ENCODE results near the gene MAPK6.

MAPK6 gene

GRCh38 chr15:52076889-52077781 is 58.1 kb downstream of the MAPK6 start:
- TF ChIP-seq TAF1 (IDR thresholded peaks at IDR 0.05; ENCODE audit: borderline replicate concordance, insufficient read depth, low read length) (no peak), FOXP2 (optimal IDR thresholded peaks at IDR 0.05; ENCODE audit: borderline replicate concordance, extremely low read depth, extremely low read length, insufficient read depth) (no peak)

DNA sequence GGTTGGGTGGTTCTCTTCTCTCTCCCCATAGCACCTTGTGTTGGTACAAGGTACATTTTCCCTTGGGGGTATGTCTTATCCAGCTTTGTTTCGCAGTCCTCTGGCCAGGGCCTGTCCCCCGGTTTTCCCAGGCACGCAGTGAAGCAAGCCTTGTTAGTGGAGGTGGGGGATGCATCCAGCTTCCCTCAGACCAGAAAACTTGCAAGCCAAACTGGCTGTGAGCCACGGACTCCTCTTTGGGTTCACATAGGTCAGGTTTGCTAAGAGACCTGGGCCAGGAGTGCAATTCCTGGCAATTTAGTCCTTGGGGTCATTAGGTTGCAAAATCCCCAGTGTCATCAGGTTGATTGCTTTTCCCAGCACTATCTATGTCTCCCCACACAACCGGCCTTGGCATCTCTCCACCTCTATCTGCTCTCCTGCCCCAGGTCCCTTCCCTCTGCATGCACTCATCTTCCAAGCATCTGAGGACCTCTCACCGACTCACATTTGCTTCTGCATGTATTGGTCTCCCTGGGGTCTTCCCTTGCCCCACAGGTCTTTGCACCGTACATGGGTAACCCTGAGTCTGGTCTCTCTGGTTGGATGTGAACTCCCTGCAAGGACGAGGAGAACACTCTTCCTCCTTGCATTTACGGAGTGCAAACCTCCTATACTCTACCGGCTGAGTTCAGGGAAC is 59.3 kb downstream of the MAPK6 start:
- TF ChIP-seq, protein P1, sequence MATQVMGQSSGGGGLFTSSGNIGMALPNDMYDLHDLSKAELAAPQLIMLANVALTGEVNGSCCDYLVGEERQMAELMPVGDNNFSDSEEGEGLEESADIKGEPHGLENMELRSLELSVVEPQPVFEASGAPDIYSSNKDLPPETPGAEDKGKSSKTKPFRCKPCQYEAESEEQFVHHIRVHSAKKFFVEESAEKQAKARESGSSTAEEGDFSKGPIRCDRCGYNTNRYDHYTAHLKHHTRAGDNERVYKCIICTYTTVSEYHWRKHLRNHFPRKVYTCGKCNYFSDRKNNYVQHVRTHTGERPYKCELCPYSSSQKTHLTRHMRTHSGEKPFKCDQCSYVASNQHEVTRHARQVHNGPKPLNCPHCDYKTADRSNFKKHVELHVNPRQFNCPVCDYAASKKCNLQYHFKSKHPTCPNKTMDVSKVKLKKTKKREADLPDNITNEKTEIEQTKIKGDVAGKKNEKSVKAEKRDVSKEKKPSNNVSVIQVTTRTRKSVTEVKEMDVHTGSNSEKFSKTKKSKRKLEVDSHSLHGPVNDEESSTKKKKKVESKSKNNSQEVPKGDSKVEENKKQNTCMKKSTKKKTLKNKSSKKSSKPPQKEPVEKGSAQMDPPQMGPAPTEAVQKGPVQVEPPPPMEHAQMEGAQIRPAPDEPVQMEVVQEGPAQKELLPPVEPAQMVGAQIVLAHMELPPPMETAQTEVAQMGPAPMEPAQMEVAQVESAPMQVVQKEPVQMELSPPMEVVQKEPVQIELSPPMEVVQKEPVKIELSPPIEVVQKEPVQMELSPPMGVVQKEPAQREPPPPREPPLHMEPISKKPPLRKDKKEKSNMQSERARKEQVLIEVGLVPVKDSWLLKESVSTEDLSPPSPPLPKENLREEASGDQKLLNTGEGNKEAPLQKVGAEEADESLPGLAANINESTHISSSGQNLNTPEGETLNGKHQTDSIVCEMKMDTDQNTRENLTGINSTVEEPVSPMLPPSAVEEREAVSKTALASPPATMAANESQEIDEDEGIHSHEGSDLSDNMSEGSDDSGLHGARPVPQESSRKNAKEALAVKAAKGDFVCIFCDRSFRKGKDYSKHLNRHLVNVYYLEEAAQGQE (IDR thresholded peaks at IDR 0.05; ENCODE audit: insufficient read depth in 1 of 2, low read depth in 2 of 2, low read length in 2 of 2) = no peak
- no peak for TF ChIP-seq POLR2AphosphoS5 (IDR thresholded peaks at IDR 0.05; ENCODE audit: low read depth, low read length)
- TF ChIP-seq FOXP2 (optimal IDR thresholded peaks at IDR 0.05; ENCODE audit: borderline replicate concordance, extremely low read depth, extremely low read length, insufficient read depth) = no peak
- TF ChIP-seq TAF1 (IDR thresholded peaks at IDR 0.05; ENCODE audit: borderline replicate concordance, insufficient read depth, low read length) = no peak
- no peak for TF ChIP-seq SIN3A (IDR thresholded peaks at IDR 0.05; ENCODE audit: borderline replicate concordance, insufficient read depth, low read length)

DNA sequence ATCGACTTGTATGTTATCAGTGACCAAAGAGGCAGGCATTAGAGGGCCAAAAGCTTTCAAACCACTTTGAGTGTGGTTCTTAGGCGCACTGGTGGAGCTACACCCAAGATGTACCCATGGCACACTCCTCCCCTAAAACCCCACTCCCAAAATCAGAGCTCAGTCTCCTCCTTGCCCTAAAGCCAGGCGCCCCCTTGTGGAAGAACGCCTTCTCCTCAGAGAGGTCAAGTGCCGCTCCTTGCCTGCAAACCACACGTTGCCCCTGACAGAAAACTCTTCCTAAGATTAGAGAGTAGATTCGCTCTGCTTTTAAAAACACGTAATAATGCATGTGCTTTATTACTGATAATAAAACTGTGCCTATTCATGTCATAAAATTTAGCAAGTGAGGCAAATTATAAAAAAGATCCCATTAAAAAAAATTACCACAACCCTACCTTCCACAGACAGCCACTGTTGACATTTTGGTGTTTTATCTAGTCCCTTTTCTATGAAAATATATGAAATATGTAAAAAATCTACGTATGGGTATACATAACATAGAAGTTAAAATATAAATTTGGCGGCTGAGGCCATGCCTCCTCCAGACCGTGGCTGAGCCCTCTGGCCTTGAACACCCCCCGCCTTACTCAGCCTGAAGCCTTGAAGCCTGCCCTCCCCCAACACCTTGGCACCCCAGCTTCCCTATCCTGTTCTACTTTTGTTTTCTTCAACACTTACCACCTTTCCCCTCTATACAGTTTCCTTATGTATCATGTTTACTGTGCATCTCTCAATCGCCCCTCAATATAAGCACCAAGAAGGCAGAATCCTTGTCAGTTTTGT is 60.1 kb downstream of the MAPK6 start:
- TF ChIP-seq, protein P1 (IDR thresholded peaks at IDR 0.05; ENCODE audit: insufficient read depth in 1 of 2, low read depth in 2 of 2, low read length in 2 of 2) = no peak
- no peak for TF ChIP-seq TAF1 (IDR thresholded peaks at IDR 0.05; ENCODE audit: borderline replicate concordance, insufficient read depth, low read length)
- no peak for TF ChIP-seq FOXP2 (optimal IDR thresholded peaks at IDR 0.05; ENCODE audit: borderline replicate concordance, extremely low read depth, extremely low read length, insufficient read depth)
- TF ChIP-seq POLR2AphosphoS5 (IDR thresholded peaks at IDR 0.05; ENCODE audit: low read depth, low read length) = no peak
- no peak for TF ChIP-seq SIN3A (IDR thresholded peaks at IDR 0.05; ENCODE audit: borderline replicate concordance, insufficient read depth, low read length)

- TF ChIP-seq TAF1 (IDR thresholded peaks at IDR 0.05; ENCODE audit: borderline replicate concordance, insufficient read depth, low read length) (no peak), POLR2AphosphoS5 (IDR thresholded peaks at IDR 0.05; ENCODE audit: low read depth, low read length) (no peak), SIN3A (IDR thresholded peaks at IDR 0.05; ENCODE audit: borderline replicate concordance, insufficient read depth, low read length) (no peak), FOXP2 (optimal IDR thresholded peaks at IDR 0.05; ENCODE audit: borderline replicate concordance, extremely low read depth, extremely low read length, insufficient read depth) (no peak)
- TF ChIP-seq, protein P1 (IDR thresholded peaks at IDR 0.05; ENCODE audit: insufficient read depth in 1 of 2, low read depth in 2 of 2, low read length in 2 of 2) = no peak
These were observed 61.0 kb downstream of the MAPK6 start for GRCh38 chr15:52080031-52080430.

All from PFSK-1 (cell line).